GM19324 (cell line): ENCODE data around the gene CACNA1C.
A peak's percentile ranks its signal among the peaks of the same experiment; 100 is the strongest.

ENCODE experiments used
- ATAC-seq: cut with Tn5 transposase; IDR thresholded peaks from one replicate; pipeline ENCODE4 v1.9.1; 2021; ENCODE audit warnings: mild to moderate bottlenecking, moderate library complexity; ENCODE audit not compliant: unreplicated experiment, low FRiP score

The CACNA1C gene

DNA sequence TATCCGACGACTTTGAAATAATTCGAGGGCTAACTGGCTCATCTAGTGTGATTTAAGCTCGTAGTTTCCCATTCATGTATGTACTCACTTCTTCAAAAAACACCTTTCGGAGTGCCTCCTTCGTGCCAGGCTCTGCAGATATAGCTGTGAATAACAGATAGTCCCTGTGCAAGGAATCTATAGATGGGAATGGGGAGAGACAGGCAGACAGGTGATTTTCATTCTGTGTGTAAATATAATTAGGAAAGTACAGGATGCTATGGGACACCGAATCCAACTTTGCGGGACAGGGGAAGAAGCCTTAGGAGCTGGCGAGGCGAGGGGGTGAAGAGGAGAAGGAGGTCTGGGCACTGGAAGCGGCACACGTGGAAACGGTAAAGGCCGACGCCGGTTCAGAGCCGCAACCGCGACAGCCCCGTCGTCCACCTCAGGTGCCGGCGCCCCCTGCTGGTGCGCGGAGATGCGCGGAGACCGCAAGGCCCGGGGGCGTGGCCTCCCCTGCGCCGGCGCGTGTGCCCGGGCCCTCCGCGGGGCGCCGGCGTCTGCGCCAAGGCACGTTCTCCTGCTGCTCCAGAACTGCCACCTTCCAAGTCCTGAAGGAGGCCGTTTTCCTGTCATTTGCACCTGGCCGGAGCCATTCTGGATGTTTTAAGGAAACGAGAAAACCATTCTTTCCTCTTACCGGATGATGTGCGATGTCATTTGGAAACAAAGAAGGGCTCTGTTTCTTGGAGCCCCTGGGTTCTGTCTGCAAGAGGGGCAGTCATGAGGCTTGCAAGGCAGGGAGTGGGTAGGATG is 18.0 kb upstream of the CACNA1C start:
- peak; percentile 57 for ATAC-seq

DNA sequence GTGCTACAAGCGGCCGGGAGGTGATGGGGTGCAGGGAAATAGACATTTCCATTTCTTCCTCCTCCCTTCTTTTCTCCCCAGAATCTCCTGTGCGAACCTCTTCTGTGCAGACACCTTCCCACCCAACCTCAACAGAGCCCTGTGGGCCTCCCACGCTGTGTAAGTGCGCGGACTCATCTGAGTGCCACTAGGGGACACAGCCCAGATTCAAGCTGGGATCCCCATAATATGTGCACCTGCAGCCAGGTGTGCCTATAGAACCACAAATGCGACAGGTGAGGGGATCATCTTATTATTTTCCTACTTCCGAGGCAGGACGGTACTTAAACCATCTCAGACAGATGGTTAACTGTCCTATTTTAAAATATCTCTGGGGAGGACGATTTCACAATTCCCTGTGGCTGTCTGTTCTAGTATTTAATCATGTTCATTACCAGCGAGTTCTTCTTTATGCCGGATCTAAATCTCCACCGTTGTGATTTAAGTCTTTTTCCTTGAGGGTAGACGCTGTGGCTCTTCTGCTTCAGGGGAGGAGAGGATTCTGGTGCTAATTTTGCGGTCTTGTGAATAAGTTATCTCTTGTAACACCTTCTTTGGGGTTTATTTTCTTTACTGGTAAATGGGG is 17.2 kb upstream of the CACNA1C start:
- ATAC-seq, result no peak

DNA sequence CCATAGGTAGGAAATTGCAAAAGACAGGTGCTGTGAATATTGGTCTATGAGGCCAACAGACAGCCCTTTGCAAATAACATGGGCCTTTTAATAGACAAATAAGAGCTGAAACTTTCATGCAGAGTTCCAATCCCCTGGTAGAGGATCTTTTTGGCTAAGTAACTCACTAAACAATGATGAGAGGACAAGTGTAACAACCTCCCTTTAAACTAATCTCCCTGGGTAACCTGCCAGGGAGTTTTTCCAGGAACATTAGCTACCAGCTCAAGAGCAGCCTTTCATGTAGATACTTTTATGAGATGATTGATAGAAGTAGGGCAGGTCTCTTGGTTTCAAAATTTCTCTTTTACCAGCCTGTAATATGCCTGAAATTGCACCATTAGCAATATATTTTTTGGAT is 13.8 kb upstream of the CACNA1C start:
- no peak for ATAC-seq

DNA sequence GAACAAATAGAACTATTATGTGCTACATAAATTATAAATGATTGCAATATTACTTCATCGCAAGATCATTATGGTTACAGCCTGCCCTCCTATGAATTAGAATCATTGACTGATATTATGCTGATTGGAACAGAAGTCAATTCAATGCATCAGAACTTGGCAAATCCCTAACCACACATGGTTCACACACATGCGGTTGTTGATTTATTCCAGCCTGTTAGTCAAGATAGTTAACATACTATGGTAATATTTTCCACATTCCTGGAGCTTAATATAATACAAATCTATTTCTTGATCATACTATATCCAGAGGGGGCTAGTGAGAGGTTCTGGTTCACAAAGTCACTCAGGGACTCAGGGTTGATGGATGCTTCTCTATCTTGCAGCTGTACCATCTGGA is 9.7 kb upstream of the CACNA1C start:
- no peak for ATAC-seq

DNA sequence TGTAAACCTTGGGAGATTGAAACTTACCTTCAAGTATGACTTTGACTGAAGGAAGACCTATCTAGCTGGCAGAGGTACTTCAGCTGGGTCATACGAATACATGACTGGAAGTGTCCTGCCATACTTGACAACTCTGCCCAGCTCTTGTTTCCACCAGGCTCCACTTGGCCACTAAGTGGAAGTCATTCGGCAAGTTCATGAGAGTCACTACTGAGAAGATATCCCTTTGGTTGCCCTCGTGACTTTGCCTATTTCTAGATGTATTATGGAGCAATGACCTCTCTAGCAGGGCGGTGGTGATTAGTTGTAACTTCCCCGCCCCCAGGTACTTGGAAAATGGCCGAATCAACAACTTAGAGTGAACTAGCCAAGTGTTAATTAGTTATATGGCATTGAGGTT is 8.6 kb upstream of the CACNA1C start:
- no peak for ATAC-seq

DNA sequence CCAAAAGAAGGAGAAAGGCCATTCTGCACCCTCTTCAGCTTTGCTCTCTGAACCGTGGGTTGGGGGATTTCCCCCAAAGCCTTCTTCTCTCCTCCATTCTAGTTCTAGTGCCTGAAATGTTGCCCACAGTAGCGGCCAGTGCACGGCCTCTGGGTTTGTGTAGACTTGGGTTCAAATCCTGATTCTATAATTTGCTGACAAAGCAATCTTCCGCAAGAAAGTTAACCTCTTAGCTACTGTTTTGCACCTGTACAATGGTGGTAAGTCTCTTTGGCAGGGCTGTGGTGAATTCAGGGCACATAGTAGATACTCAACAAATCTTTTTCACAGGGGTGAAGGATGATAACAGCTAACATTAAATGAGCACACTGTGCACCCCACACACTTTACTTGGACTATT is 5.8 kb upstream of the CACNA1C start:
- no peak for ATAC-seq

DNA sequence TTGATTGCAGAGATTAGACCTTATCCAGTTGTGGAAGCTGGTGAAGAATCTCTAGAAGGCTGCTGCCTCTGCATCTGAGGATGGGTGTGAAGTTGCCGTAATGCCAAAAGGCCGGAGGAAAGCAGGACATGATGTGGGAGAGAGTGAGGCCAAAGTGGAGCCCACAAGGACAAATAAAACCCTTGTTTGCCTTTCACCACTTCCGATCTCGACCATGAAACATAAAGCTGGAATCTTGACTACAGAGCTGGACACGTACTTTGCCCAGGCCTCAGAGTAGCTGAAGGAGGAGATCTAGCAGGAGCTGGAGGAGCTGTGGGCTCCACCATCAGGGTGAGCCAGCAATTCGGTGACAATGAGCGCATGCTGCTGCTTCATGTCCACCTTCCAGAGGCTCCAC is 5.0 kb upstream of the CACNA1C start:
- no peak for ATAC-seq

DNA sequence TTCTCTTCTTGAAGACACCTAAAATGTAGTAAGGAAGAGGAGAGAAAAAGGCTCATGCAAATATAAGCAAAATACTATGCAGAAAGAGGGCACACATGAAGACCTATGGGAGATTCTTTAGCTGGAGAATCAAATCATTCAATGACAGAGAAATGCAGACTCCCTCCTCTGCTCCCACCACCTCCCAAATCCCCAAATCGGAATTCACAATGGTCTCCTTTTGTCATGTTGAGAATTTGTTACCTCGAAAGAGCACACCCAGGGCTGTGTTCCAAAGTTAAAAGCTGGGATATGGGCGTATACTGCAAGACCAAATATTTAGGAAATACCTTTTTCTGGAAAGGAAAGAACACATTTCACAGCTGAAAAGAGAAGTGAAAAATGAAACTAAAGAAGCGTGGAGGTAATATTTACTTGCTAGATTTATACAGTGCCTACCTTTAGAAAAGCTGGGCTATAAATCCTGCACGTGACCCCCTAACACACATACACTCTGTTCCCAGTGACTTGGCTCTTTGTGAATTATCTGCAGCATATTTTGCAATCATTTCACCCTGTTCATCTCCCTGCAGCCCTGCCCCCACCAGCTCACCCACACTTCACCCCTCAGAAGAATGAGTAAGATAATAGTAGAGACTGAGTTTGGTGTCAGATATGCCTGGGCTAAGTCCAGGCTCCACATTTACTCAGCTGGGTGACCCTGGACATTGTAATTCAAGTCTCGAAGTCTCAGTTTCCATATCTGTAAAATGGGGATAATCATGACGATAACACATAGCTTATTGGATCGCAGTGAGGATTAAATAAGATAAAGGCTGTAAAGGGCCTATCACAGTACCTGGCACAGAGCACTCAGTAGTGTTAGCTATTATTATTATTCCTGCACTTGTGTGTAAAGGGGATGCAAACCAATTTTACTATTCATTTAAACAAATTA is 2.9 kb upstream of the CACNA1C start:
- ATAC-seq, result no peak

DNA sequence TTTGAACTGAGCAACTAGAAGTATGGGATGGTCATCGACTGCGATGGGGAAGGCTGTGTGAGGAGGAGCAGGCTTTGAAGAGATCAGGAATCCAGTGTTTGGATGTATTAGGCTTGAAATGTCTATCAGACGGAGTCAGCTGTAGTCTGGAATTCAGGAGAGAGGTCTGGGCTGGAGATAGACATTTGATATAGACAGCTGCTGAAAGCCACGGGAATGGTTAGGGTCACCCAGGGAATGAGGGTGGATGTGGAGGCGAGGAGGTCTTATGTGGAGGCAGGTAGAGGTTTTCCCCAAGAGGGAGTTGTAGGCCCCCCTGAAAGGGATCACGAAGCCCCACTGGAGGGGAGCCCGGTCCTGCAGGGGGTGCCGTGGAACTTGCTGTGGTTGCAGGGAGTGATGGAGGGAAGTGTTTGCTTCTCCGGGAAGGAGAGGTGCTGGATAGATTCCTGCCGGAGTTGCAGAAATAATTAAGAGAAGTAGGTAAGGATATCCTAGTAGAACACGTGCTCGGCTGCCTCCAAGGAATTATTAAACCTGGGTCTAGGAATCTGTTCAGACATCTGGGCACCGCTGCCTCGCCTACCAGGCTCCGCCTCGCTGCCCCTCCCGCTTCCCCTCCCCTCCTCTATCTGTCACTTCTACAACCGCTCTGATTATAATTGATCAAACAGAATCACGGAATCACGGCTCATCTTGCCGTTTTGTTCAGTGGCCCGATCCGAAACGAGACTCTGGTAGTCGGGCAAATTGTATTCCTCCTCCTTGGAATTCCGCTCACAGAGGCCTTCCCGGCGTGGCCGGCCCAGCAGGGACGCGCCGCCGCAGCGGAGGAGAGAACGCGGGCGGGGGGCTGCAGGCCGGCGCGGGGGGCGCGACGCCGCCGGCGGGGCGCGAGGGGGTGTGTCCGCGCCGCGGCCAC is 826 bp upstream of the CACNA1C start:
- ATAC-seq, result no peak

DNA sequence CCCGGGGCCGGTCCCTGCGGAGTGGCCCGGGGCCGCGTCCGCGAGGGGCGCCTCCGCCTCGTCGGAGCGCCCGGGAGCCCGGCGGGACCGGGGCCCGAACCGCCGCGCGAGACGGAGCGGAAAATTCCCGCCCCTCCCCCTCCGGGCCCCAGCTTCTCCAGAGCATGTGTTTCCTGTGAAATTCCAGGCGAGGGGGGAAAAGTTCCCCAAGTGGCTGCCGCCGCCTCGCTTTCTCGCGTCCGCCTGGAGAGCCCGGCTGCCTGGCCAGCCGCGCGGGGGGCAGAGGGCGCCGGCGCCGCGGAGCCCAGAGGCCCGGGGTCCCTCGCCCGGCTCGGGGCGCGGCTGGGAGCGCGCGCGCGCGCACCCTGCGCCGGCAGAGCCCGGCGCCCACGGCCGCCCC is 904 bp downstream of the CACNA1C start:
- no peak for ATAC-seq

DNA sequence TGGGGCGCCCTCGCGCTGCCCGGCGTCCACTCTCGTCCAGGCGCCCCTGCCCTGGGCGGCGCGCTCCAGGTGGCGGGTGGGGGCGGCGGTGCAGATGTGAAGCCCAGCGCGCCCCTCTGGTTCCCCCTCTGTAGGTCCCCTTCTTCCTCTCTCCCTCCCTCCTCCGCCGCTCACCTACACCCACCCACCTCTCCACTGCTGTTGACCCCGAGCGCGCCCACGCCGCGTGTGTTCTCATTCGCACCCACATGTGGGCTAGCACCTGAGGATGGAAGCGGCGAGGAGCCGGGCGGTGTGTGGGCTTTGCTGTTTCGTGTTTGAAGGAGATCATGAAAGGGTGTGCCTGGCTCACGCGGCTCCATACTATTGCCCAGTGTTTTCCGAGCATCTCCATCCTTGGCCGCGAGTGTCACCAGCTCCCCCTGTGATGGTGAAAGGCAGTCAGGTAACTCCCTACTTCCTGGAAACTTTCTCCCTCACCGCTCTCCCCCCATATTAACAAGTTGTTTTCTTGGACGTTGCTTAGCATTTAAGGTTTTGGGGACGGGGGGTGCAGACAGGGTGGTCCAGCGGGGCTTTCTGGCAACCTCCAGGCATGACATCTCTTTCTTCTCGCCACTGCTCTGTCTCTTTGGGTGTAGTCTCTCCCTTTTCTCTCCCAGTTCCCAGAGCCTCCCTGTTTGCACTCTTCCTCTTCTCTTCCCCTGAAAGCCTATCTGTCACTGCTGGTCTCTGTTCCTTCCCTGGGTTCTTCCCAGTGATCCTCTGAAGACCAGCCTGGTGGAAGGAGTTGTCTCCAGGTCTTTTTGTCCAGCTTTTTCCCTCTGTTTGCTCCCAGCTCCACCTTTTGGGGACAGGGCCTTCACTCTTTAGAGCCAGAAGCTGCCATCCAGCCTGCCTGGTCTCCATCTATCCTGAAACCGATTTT is 1.6 kb downstream of the CACNA1C start:
- no peak for ATAC-seq

DNA sequence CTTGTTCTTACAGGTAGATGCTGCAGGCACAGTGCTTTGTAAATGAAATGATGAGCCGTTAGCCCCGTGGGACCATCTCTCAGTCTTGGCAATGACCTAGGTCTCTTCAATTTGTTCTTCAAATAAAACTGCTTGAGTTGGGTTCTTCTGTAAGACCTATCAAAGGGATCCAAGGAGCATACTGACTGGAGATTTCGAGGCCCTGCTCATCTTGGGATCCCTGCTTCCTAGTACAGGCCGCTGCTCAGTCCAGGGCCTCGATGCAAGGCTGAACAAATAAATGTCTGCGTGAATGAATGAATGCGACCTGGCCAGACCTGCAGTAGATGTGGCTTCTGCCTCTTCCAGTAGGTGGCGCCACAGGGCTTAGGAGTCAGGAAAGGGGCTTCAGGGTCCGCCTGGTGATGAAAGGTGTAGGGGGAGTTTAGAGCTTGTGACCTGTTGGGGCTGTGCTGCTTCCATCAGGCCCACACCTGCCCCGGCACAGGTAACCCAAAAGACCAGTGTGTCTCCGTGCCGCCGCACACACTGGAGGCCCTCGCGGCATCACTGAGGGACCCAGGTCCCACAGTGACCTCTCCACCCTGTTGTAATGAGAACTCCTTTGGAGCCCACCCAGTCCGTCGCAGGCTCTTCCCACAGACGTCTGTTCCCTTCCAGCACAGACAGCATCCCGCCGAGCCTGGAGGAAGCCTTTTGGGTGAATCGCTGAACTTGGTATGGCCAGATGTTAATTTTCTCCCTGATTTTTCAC is 4.4 kb downstream of the CACNA1C start:
- ATAC-seq, result no peak

DNA sequence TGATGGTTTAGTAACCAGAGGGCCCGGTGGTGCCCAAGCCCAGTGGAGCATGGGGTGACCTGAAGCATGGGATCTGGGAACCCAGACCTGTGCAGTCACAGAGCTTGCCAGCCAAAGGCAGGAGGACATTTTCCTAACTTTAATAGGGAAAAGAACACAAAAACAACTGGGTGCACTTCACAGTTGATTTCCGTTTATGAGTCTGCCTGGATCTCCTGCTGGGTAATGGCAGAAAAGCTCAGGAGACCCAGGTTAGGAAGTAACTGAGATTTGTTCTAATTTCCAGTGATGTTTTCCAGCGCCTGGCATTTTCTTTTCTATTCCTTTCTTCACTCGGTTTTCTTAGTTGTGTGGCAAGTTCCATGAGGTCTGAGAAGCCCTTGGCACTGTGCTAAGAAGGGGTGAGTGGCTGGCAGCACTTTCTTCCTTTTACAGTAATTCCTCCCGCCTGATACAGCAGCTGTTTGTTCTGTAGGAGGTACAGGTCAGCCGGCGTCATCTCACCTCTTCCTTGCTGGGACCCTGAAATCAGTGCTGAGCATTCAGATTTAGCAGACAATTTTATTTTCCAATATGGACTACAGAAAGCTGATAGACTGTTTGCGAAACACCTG is 5.1 kb downstream of the CACNA1C start:
- no peak for ATAC-seq

DNA sequence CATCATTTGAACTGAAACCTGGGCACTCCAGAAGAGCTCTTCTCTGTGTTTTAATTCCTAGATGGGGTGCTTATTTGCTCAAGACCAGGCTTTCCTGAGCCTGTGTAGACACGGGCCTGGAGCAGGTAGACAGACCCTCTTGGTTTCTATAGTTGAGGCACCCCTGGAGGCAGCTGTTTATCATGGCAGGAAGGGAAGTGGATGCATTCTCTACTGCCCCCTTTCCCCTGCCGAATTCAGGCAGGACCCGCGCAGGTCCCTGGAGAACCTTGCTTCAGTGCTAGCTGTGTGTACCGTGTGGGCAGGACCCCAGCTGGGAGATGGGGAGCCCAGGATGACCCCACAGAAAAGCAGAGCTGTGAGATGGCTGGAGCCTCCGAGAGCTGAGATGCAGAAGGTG is 6.0 kb downstream of the CACNA1C start:
- no peak for ATAC-seq

DNA sequence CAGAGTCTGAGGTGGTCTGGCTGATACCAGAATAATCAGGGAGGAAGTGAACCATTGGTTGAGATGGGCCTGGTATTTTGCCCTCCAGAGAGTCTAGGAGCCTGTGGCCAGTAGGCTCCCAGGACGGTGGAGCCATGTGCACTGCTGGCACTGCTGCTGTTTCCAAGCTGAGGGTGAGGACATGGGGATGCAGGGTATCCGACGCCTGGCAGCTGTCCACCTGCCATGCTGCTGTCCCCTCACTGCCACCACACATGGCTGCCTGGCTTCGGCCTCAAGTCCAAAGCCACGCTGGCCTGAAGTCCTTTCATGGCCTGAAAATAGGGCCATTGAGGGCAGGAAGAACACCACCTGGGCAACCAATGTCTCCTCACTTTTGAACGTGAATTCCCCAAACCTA is 8.6 kb downstream of the CACNA1C start:
- no peak for ATAC-seq

DNA sequence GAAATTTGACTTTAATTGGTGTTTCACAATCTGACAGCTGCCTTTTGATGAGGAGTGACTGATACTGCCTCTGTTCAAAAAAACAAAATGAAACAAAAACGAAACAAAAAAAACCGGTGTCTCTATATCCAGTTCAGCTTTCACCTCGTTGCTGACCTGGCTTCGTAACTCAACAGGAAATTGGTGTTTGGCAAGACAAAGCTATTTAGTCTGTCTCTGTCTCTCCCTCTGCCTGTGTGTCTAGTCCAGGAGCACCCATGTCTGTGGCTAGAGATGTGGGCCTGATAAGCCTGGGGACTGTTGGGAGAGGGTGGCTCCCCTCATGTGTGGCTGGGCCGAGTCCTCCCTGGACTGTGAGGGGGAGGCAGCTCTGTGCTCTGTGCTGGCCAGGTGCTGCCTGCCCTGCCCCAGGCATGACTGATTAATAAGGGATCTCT is 11.3 kb downstream of the CACNA1C start:
- no peak for ATAC-seq

DNA sequence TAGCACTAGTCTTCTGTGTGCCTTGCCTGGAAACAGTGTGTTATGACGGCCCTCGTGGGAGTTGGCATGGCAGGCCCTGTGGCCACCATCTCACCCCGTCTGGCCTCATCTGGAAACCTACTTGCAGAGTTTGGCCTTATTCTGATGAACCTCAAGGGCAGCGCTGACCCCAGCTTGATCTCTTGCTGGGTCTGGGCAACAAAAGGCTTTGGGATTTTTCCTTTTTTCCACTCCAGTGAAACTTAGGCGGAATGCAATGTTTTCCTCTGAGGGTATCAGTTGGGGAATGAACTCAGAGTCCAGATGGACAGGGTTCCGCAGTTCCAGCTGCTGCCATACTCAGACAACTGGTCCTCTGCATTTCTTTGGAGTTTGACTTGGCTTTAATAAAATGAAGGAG is 15.9 kb downstream of the CACNA1C start:
- no peak for ATAC-seq

DNA sequence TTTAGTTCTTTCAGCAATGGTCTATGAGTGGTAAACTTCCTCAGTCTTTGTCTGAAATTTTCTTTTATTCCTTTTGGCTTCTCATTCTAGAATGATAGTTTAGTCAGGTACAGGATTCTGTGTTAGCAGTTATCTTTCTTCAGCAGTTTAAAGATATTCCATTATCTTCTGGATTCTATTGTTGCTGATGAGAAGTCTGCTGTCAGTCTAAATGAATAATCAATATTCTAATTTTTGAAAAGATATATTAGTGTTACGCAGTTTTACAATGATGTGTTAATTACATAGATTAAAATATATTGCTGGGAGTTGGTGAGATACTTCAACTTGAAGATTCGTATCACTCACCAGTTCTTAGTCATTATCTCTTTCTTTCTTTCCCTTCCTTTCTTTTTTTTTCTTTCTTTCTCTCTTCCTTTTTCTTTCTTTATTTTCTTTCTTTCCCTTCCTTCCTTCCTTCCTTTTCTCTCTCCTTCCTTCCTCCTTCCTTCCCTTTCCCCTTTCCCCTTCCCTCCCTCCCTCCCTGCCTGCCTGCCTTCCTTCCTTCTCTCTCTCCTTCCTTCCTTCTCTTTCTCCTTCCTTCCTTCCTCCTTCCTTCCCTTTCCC is 17.8 kb downstream of the CACNA1C start:
- ATAC-seq, result no peak
